Activated CD8-positive, alpha-beta T cell treated with anti-CD3 and anti-CD28 coated beads for 36 hours (primary cell): ENCODE results near the gene TENT4A. TPM values are rescaled to one million over a fixed set of nuclear protein-coding genes. Genes with fewer than 3 reads are reported as not detected.

ENCODE experiments used
- ATAC-seq: fragments of 200-7000 bp; cut with Tn5 transposase; one replicate; pipeline ENCODE4 v1.10.0; 2021; ENCODE audit warnings: mild to moderate bottlenecking, moderate library complexity
- CTCF ChIA-PET: fragments of 350-600 bp; sonication (Branson Sonifier 250); formaldehyde crosslinking; loops from one replicate; lab custom pipeline; 2021; ENCODE audit warnings: antibody characterized with exemption; lab: Charles Lee
- POLR2A ChIA-PET: fragments of 350-600 bp; sonication (Branson Sonifier 250); formaldehyde crosslinking; loops from one replicate; lab custom pipeline; 2021; ENCODE audit warnings: antibody characterized with exemption; lab: Charles Lee
- DNase-seq: peaks from one replicate; pipeline ENCODE4 v3.0.0-alpha.2; 2020
- H3K27ac Mint-ChIP-seq: one replicate; pipeline ENCODE4 v1.8.0; 2021; ENCODE audit warnings: mild to moderate bottlenecking, mixed read lengths
- H3K27me3 Mint-ChIP-seq: one replicate; pipeline ENCODE4 v1.8.0; 2021; ENCODE audit warnings: mixed read lengths
- H3K36me3 Mint-ChIP-seq: one replicate; pipeline ENCODE4 v1.8.0; 2021; ENCODE audit warnings: low read depth, mixed read lengths
- H3K4me1 Mint-ChIP-seq: one replicate; pipeline ENCODE4 v1.8.0; 2021; ENCODE audit warnings: low read depth, mixed read lengths
- H3K4me3 Mint-ChIP-seq: one replicate; pipeline ENCODE4 v1.8.0; 2021; ENCODE audit warnings: mild to moderate bottlenecking, moderate library complexity, mixed read lengths
- H3K9me3 Mint-ChIP-seq: one replicate; pipeline ENCODE4 v1.8.0; 2021; ENCODE audit warnings: mixed read lengths
- CTCF ChIP-seq: fragments of 200-600 bp; IDR thresholded peaks from one replicate; pipeline ENCODE4 v1.8.0; 2022; ENCODE audit warnings: antibody characterized with exemption, mild to moderate bottlenecking
- intact Hi-C: fragments of 100-400 bp; cut with micrococcal nuclease; formaldehyde crosslinking; loops from one replicate; pipeline ENCODE4 v1.10.0; 2022
- total RNA-seq, 2 experiments: library from RNA; stranded (reverse); gene quantifications; one replicate each; pipeline ENCODE4 v1.2.3, GENCODE V29; 2021

Gene TENT4A
- total RNA-seq, 2 experiments from 2014 or later = 50.6 to 51.9 TPM

GRCh38 chr5:6724321-6724929 is 11.2 kb downstream of the TENT4A start:
- ATAC-seq (no peak), DNase-seq (no peak)
- Mint-ChIP-seq H3K27ac (no peak overlapping the region), H3K9me3 (no peaks in the 10 kb centered on the region), H3K27me3 (no peaks in the 10 kb centered on the region), H3K4me1 (peaks cover 92% of the 10 kb centered on the region), H3K36me3 (peaks cover 50% of the 10 kb centered on the region), H3K4me3 (no peak overlapping the region)
- POLR2A ChIA-PET = interaction anchor here (0.6 kb wide), 1 partner anchor 1117 kb away, joined by 3 read pairs; no protein-coding TSS in a partner anchor
- no peak for TF ChIP-seq CTCF
- CTCF ChIA-PET = interaction anchor here (1.9 kb wide), 1 partner anchor 21 kb away, joined by 5 read pairs; no protein-coding TSS in a partner anchor
- intact Hi-C loops = no loop called here

GRCh38 chr5:6725421-6725820 is 12.2 kb downstream of the TENT4A start:
- H3K27ac Mint-ChIP-seq = no peak overlapping the region
- TF ChIP-seq CTCF = no peak
- POLR2A ChIA-PET = no interaction called here
- H3K4me3 Mint-ChIP-seq = no peak overlapping the region
- peaks cover 92% of the 10 kb centered on the region for H3K4me1 Mint-ChIP-seq
- DNase-seq (no peak), ATAC-seq (no peak)
- intact Hi-C loops = no loop called here
- CTCF ChIA-PET = no interaction called here
- H3K36me3 Mint-ChIP-seq = peaks cover 48% of the 10 kb centered on the region
- no peaks in the 10 kb centered on the region for H3K9me3 Mint-ChIP-seq
- no peaks in the 10 kb centered on the region for H3K27me3 Mint-ChIP-seq

GRCh38 chr5:6726006-6726405 is 12.8 kb downstream of the TENT4A start:
- Mint-ChIP-seq H3K4me1 (peaks cover 92% of the 10 kb centered on the region), H3K9me3 (no peaks in the 10 kb centered on the region), H3K27me3 (no peaks in the 10 kb centered on the region), H3K4me3 (no peak overlapping the region), H3K36me3 (peaks cover 50% of the 10 kb centered on the region), H3K27ac (no peak overlapping the region)
- intact Hi-C loops = no loop called here
- CTCF ChIA-PET = no interaction called here
- DNase-seq = no peak
- TF ChIP-seq CTCF = no peak
- no peak for ATAC-seq
- POLR2A ChIA-PET = no interaction called here

GRCh38 chr5:6727231-6727630 is 14.0 kb downstream of the TENT4A start:
- H3K4me3 Mint-ChIP-seq = no peak overlapping the region
- no peaks in the 10 kb centered on the region for H3K9me3 Mint-ChIP-seq
- CTCF ChIA-PET = interaction anchor here (1.1 to 3.3 kb wide), 2 partner anchors 18 to 19 kb away, joined by 3 to 13 read pairs; no protein-coding TSS in a partner anchor

More at GRCh38 chr5:6727231-6727630, 14.0 kb downstream of the TENT4A start:
- POLR2A ChIA-PET = interaction anchor here (1.2 kb wide), 1 partner anchor 15 kb away, joined by 3 read pairs; no protein-coding TSS in a partner anchor
- intact Hi-C loops = no loop called here
- Mint-ChIP-seq H3K4me1 (peaks cover 92% of the 10 kb centered on the region), H3K27me3 (no peaks in the 10 kb centered on the region), H3K27ac (peak overlapping the region; percentile 22), H3K36me3 (peaks cover 53% of the 10 kb centered on the region)
- no peak for ATAC-seq
- TF ChIP-seq CTCF = no peak
- DNase-seq = no peak
